ENCODE results near the gene CARD14. TPM values are rescaled to one million over a fixed set of nuclear protein-coding genes. Genes with fewer than 3 reads are reported as not detected.
"Not testable (repeated sequence)": the region's sequence is repeated elsewhere in the genome, so short reads cannot be mapped to it uniquely, and the experiment has no call there.

Gene CARD14
- total RNA-seq, 1 donor from 2014 or later = 1.6 TPM

GRCh38 chr17:80253631-80254395 is 84.0 kb downstream of the CARD14 start:
- FAIRE-seq (no peak), DNase-seq (ENCODE audit: low read depth) (no peak)
- H3K36me3 ChIP-seq (ENCODE audit: control insufficient read depth, insufficient read depth, low read length) = no peaks in the 10 kb centered on the region
- H3K27me3 ChIP-seq (ENCODE audit: control insufficient read depth, insufficient read depth, low read length) = no peaks in the 10 kb centered on the region
- no peak overlapping the region for H3K4me3 ChIP-seq (ENCODE audit: low read depth, low read length)
- TF ChIP-seq, protein P1, sequence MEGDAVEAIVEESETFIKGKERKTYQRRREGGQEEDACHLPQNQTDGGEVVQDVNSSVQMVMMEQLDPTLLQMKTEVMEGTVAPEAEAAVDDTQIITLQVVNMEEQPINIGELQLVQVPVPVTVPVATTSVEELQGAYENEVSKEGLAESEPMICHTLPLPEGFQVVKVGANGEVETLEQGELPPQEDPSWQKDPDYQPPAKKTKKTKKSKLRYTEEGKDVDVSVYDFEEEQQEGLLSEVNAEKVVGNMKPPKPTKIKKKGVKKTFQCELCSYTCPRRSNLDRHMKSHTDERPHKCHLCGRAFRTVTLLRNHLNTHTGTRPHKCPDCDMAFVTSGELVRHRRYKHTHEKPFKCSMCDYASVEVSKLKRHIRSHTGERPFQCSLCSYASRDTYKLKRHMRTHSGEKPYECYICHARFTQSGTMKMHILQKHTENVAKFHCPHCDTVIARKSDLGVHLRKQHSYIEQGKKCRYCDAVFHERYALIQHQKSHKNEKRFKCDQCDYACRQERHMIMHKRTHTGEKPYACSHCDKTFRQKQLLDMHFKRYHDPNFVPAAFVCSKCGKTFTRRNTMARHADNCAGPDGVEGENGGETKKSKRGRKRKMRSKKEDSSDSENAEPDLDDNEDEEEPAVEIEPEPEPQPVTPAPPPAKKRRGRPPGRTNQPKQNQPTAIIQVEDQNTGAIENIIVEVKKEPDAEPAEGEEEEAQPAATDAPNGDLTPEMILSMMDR (IDR thresholded peaks at IDR 0.05; ENCODE audit: insufficient read depth, low read length, severe bottlenecking) = no peak

GRCh38 chr17:80254396-80255251 is 84.8 kb downstream of the CARD14 start:
- no peak overlapping the region for H3K4me3 ChIP-seq (ENCODE audit: low read depth, low read length)
- H3K36me3 ChIP-seq (ENCODE audit: control insufficient read depth, insufficient read depth, low read length) = no peaks in the 10 kb centered on the region
- FAIRE-seq (peak; percentile 58), DNase-seq (ENCODE audit: low read depth) (peak; percentile 93)
- H3K27me3 ChIP-seq (ENCODE audit: control insufficient read depth, insufficient read depth, low read length) = no peaks in the 10 kb centered on the region
- TF ChIP-seq, protein P1 (IDR thresholded peaks at IDR 0.05; ENCODE audit: insufficient read depth, low read length, severe bottlenecking) = no peak

GRCh38 chr17:80256034-80256350 is 86.2 kb downstream of the CARD14 start:
- H3K27me3 ChIP-seq (ENCODE audit: control insufficient read depth, insufficient read depth, low read length) = no peaks in the 10 kb centered on the region
- TF ChIP-seq, protein P1 (IDR thresholded peaks at IDR 0.05; ENCODE audit: insufficient read depth, low read length, severe bottlenecking) = no peak
- no peaks in the 10 kb centered on the region for H3K36me3 ChIP-seq (ENCODE audit: control insufficient read depth, insufficient read depth, low read length)
- DNase-seq (ENCODE audit: low read depth) = no peak
- FAIRE-seq = no peak
- no peak overlapping the region for H3K4me3 ChIP-seq (ENCODE audit: low read depth, low read length)

DNA sequence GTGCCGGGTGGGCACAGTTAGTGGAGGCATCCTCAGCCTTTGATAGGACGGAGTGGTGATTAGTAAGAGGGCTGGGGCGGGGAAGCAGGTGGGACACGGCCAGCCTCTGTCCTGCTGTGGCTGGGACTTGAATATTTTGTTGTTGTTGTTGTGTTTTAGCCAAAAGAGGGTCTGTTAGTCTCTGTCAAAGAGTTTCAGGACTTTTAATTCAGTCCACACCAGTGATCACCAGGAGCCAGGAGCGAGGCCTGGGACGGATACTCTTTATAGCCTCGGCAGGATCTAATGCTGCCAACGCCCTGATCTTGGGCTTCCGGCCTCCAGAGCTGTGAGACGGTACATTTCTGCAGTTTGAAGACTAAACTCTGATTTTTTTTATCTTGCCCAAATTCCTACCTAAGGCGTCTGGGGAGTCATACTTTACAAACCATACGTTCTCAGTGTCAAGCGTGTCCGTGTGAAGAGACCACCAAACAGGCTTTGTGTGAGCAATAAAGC is 87.9 kb downstream of the CARD14 start:
- H3K27me3 ChIP-seq (ENCODE audit: control insufficient read depth, insufficient read depth, low read length) = no peaks in the 10 kb centered on the region
- FAIRE-seq = no peak
- no peak for DNase-seq (ENCODE audit: low read depth)
- TF ChIP-seq, protein P1 (IDR thresholded peaks at IDR 0.05; ENCODE audit: insufficient read depth, low read length, severe bottlenecking) = no peak
- no peaks in the 10 kb centered on the region for H3K36me3 ChIP-seq (ENCODE audit: control insufficient read depth, insufficient read depth, low read length)
- no peak overlapping the region for H3K4me3 ChIP-seq (ENCODE audit: low read depth, low read length)

- H3K4me3 ChIP-seq (ENCODE audit: low read depth, low read length); DNase-seq (ENCODE audit: low read depth); FAIRE-seq; H3K27me3 ChIP-seq (ENCODE audit: control insufficient read depth, insufficient read depth, low read length); H3K36me3 ChIP-seq (ENCODE audit: control insufficient read depth, insufficient read depth, low read length): not testable (repeated sequence)
Measured at GRCh38 chr17:80258296-80258695, 88.5 kb downstream of the CARD14 start.

Other genes with a start within 250 kb of the CARD14 start
- gene TBC1D16, start 134.2 kb upstream of the CARD14 start, total RNA-seq = 23.7 and 33.2 TPM in 2 replicates
- 0.79 and 1.7 TPM in 2 replicates for gene CCDC40, start 133.4 kb upstream of the CARD14 start, total RNA-seq
- gene GAA, start 68.4 kb upstream of the CARD14 start, total RNA-seq = 19.1 and 21.1 TPM in 2 replicates
- gene EIF4A3, start 22.9 kb upstream of the CARD14 start, total RNA-seq = 101 and 176 TPM in 2 replicates
- gene SGSH, start 50.3 kb downstream of the CARD14 start, total RNA-seq = 6.1 and 9.6 TPM in 2 replicates
- gene SLC26A11, start 50.4 kb downstream of the CARD14 start, total RNA-seq = 1.3 and 2.6 TPM in 2 replicates
- gene RNF213, start 90.8 kb downstream of the CARD14 start, total RNA-seq = 41.3 and 46.2 TPM in 2 replicates
- gene ENDOV, start 245.1 kb downstream of the CARD14 start, total RNA-seq = 19.5 and 20.6 TPM in 2 replicates

Measured in bronchial epithelial cell (primary cell).